HCT116 (cell line): ENCODE measurements around the gene HEG1. TPM values are rescaled to one million over a fixed set of nuclear protein-coding genes. Genes with fewer than 3 reads are reported as not detected.

Experiments
- ATAC-seq: fragments of 200-7000 bp; cut with Tn5 transposase; 2 replicates; pipeline ENCODE4 v1.9.1; 2020; ENCODE audit warnings: mild to moderate bottlenecking, moderate library complexity
- BruUV-seq: library from RNA; stranded (reverse); fragments of 400-500 nt; replicated peaks from 2 replicates; lab custom pipeline; 2021; lab: Mats Ljungman, UMichigan
- CTCF ChIA-PET: fragments of 300-600 bp; sonication (Branson Sonifier 250); formaldehyde crosslinking; loops from one replicate; lab custom pipeline; 2021; ENCODE audit warnings: antibody characterized with exemption; lab: Charles Lee
- POLR2A ChIA-PET: fragments of 300-600, 350-600 bp; sonication (Branson Sonifier 250); formaldehyde crosslinking; loops from one replicate; lab custom pipeline; 2021; ENCODE audit warnings: antibody characterized with exemption; lab: Charles Lee
- RAD21 ChIA-PET, 2 experiments: fragments of 300-600 bp; sonication (Branson Sonifier 250); formaldehyde crosslinking; loops; one replicate each; lab custom pipeline; 2023; ENCODE audit warnings: low total read pairs in 2 of 2; ENCODE audit not compliant: uncharacterized antibody in 2 of 2, unreplicated experiment in 2 of 2, low non-redundant PET in 1 of 2; lab: Charles Lee
- DNase-seq: peaks from one replicate; pipeline ENCODE4 v3.0.0-alpha.2; 2010; ENCODE audit warnings: low read depth, low spot score
- H2AFZ ChIP-seq: fragments of 200-600 bp; shearing (Covaris generic), sonication (generic); 2 replicates; pipeline ENCODE4 v1.6.1; 2017; ENCODE audit warnings: low read depth, mixed run types, mixed read lengths, antibody characterized with exemption, low read length; ENCODE audit not compliant: poor library complexity, severe bottlenecking
- H3K27ac ChIP-seq: 2 replicates; pipeline ENCODE4 v1.5.1; 2012; ENCODE audit warnings: low read depth, low read length
- H3K27me3 ChIP-seq: fragments of 200-600 bp; sonication (generic); 2 replicates; pipeline ENCODE4 v1.6.1; 2016; ENCODE audit warnings: mixed run types, low read length, mixed read lengths; ENCODE audit not compliant: insufficient read depth
- H3K36me3 ChIP-seq, 2 experiments: fragments of 200-500 bp in 1 of 2; fragments of 200-600 bp in 1 of 2; sonication (Bioruptor generic) in 1 of 2; sonication (generic) in 1 of 2; 2 replicates each; pipeline versions ENCODE4 v1.5.1 to v1.6.1; 2014 to 2016; ENCODE audit warnings: low read length in 2 of 2, inconsistent platforms in 1 of 2, mixed read lengths in 1 of 2, mixed run types in 1 of 2; ENCODE audit not compliant: insufficient read depth in 2 of 2, control insufficient read depth in 1 of 2
- H3K4me1 ChIP-seq, 2 experiments: fragments of 200-600 bp in 1 of 2; sonication (generic) in 1 of 2; 2 replicates each; pipeline versions ENCODE4 v1.5.1 to v1.6.1; 2012 to 2017; ENCODE audit warnings: low read length in 2 of 2, inconsistent platforms in 1 of 2, mild to moderate bottlenecking in 1 of 2, mixed read lengths in 1 of 2, mixed run types in 1 of 2, moderate library complexity in 1 of 2; ENCODE audit not compliant: insufficient read depth in 2 of 2, control insufficient read depth in 1 of 2
- H3K4me2 ChIP-seq: fragments of 200-600 bp; sonication (generic); 2 replicates; pipeline ENCODE4 v1.6.1; 2017; ENCODE audit warnings: mixed run types, low read length, mixed read lengths
- H3K4me3 ChIP-seq, 2 experiments: fragments of 200-600 bp in 1 of 2; sonication (generic) in 1 of 2; replicated peaks in 1 of 2; 2 replicates each; pipeline ENCODE4 v1.5.1; 2011 to 2016; ENCODE audit warnings: low read length in 2 of 2, control low read depth in 1 of 2, low read depth in 1 of 2, mild to moderate bottlenecking in 1 of 2, mixed read lengths in 1 of 2, mixed run types in 1 of 2
- H3K79me2 ChIP-seq: fragments of 200-600 bp; sonication (generic); 2 replicates; pipeline ENCODE4 v1.6.1; 2017; ENCODE audit warnings: mild to moderate bottlenecking, mixed run types, low read length, moderate library complexity, mixed read lengths; ENCODE audit not compliant: insufficient read depth
- H3K9ac ChIP-seq: fragments of 200-600 bp; sonication (generic); 2 replicates; pipeline ENCODE4 v1.6.1; 2016; ENCODE audit warnings: low read length, mixed read lengths
- H3K9me2 ChIP-seq: fragments of 200-600 bp; sonication (generic), shearing (Covaris generic); 2 replicates; pipeline ENCODE4 v1.6.1; 2017; ENCODE audit warnings: mixed run types, mild to moderate bottlenecking, moderate library complexity; ENCODE audit not compliant: insufficient read depth
- H3K9me3 ChIP-seq, 2 experiments: fragments of 200-500 bp in 1 of 2; fragments of 200-600 bp in 1 of 2; sonication (Bioruptor generic) in 1 of 2; sonication (generic) in 1 of 2; 2 replicates each; pipeline ENCODE4 v1.6.1; 2014 to 2017; ENCODE audit warnings: low read length in 2 of 2, mixed read lengths in 2 of 2, inconsistent platforms in 1 of 2, low read depth in 1 of 2, mild to moderate bottlenecking in 1 of 2, mixed run types in 1 of 2, moderate library complexity in 1 of 2; ENCODE audit not compliant: control insufficient read depth in 1 of 2, insufficient read depth in 1 of 2
- H4K20me1 ChIP-seq: fragments of 200-600 bp; sonication (generic), shearing (Covaris generic); 2 replicates; pipeline ENCODE4 v1.6.1; 2017; ENCODE audit warnings: mixed run types, mild to moderate bottlenecking, moderate library complexity; ENCODE audit not compliant: insufficient read depth
- CBX3 ChIP-seq: IDR thresholded peaks from 2 replicates; pipeline ENCODE4 v1.6.1; 2012; ENCODE audit warnings: low read depth
- CEBPB ChIP-seq: IDR thresholded peaks from 2 replicates; pipeline ENCODE4 v1.6.1; 2012; ENCODE audit warnings: low read depth
- CTCF ChIP-seq, 3 experiments: fragments of 200-600 bp in 1 of 3; sonication (generic) in 1 of 3; IDR thresholded peaks in 2 of 3; conservative IDR thresholded peaks in 1 of 3; 2 replicates each; pipeline ENCODE4 v1.5.1; 2012 to 2017; ENCODE audit warnings: low read depth in 2 of 3, low read length in 2 of 3, antibody characterized with exemption in 1 of 3, borderline replicate concordance in 1 of 3, control low read depth in 1 of 3, mild to moderate bottlenecking in 1 of 3, mixed read lengths in 1 of 3, mixed run types in 1 of 3, moderate library complexity in 1 of 3; ENCODE audit not compliant: insufficient read depth in 1 of 3
- EGR1 ChIP-seq: IDR thresholded peaks from 2 replicates; pipeline ENCODE4 v1.6.1; 2012; ENCODE audit warnings: low read depth
- ELF1 ChIP-seq: IDR thresholded peaks from 2 replicates; pipeline ENCODE4 v1.6.1; 2012; ENCODE audit warnings: low read depth, borderline replicate concordance
- EZH2 ChIP-seq: fragments of 200-600 bp; sonication (generic); IDR thresholded peaks from 2 replicates; pipeline ENCODE4 v1.6.1; 2017; ENCODE audit warnings: antibody characterized with exemption, mixed run types
- JUND ChIP-seq: IDR thresholded peaks from 2 replicates; pipeline ENCODE4 v1.6.1; 2012
- MAX ChIP-seq: IDR thresholded peaks from 2 replicates; pipeline ENCODE4 v1.6.1; 2012
- POLR2A ChIP-seq: IDR thresholded peaks from 2 replicates; pipeline ENCODE4 v1.7.0; 2011; ENCODE audit warnings: borderline replicate concordance; ENCODE audit not compliant: insufficient read depth, insufficient read length; ENCODE audit errors: extremely low read depth
- RAD21 ChIP-seq: IDR thresholded peaks from 2 replicates; pipeline ENCODE4 v1.6.1; 2012; ENCODE audit warnings: low read depth, mild to moderate bottlenecking
- REST ChIP-seq: IDR thresholded peaks from 2 replicates; pipeline ENCODE4 v1.6.1; 2012; ENCODE audit warnings: low read depth
- SIN3A ChIP-seq: IDR thresholded peaks from 2 replicates; pipeline ENCODE4 v1.6.1; 2012; ENCODE audit warnings: low read depth
- SRF ChIP-seq: IDR thresholded peaks from 2 replicates; pipeline ENCODE4 v1.6.1; 2012; ENCODE audit warnings: low read depth
- YY1 ChIP-seq: IDR thresholded peaks from 2 replicates; pipeline ENCODE4 v1.6.1; 2011; ENCODE audit warnings: low read length, low read depth, moderate library complexity, mild to moderate bottlenecking; ENCODE audit not compliant: insufficient replicate concordance; ENCODE audit errors: extremely low read depth
- ZFX ChIP-seq: fragments of 450-650 bp; IDR thresholded peaks from 2 replicates; pipeline ENCODE4 v1.6.1; 2017
- ZNF274 ChIP-seq: fragments of 200-500 bp; sonication (Bioruptor generic); IDR thresholded peaks from 2 replicates; pipeline ENCODE4 v1.6.1; 2014; ENCODE audit warnings: mild to moderate bottlenecking, low read depth, low read length, inconsistent platforms
- intact Hi-C: fragments of 100-400 bp; cut with micrococcal nuclease; formaldehyde crosslinking; loops from 2 replicates; pipeline ENCODE4 v1.10.0; 2022
- total RNA-seq: library from RNA; stranded (reverse); gene quantifications from one replicate; pipeline ENCODE4 v1.2.1, GENCODE V29; 2021; ENCODE audit not compliant: unreplicated experiment

HEG1 gene
- total RNA-seq, 1 experiment from 2014 or later: 2.6 TPM

- TF ChIP-seq ZNF274: no peak
- no peak for TF ChIP-seq EZH2
- no peak for TF ChIP-seq SRF
- no peak for TF ChIP-seq REST
These were observed 24.3 kb downstream of the HEG1 start (continued) for GRCh38 chr3:125031544-125031943.

GRCh38 chr3:125028657-125029056, 27.1 kb downstream of the HEG1 start:
- BruUV-seq: no TSS peak
- RAD21 ChIA-PET: no interaction called here
- ATAC-seq (no peak), DNase-seq (no peak)
- no peaks in the 10 kb centered on the region for H3K27me3 ChIP-seq
- H3K9ac ChIP-seq: no peak overlapping the region
- H3K9me2 ChIP-seq: no peaks in the 10 kb centered on the region
- no peak overlapping the region for H2AFZ ChIP-seq
- H3K4me3 ChIP-seq: no peak overlapping the region
- POLR2A ChIA-PET: no interaction called here
- CTCF ChIA-PET: no interaction called here
- intact Hi-C loops: no loop called here
- H3K4me2 ChIP-seq: no peak overlapping the region
- no peaks in the 10 kb centered on the region for H4K20me1 ChIP-seq
- H3K79me2 ChIP-seq: no peaks in the 10 kb centered on the region
- no peaks in the 10 kb centered on the region for H3K36me3 ChIP-seq
- no peaks in the 10 kb centered on the region for H3K4me1 ChIP-seq
- H3K27ac ChIP-seq: no peak overlapping the region
- no peaks in the 10 kb centered on the region for H3K9me3 ChIP-seq
- TF ChIP-seq ELF1 (no peak), ZFX (no peak), CEBPB (no peak), SIN3A (no peak), ZNF274 (no peak), JUND (no peak), EZH2 (no peak), CTCF (IDR thresholded peaks at IDR 0.05 in 2 of 3, conservative IDR thresholded peaks at IDR 0.05 in 1 of 3; ENCODE audit: borderline replicate concordance in 1 of 3, insufficient read depth in 1 of 3, low read depth in 2 of 3, low read length in 2 of 3) (no peak), EGR1 (no peak), REST (no peak), SRF (no peak), YY1 (no peak), CBX3 (no peak), MAX (no peak), RAD21 (no peak), POLR2A (no peak)
